Uterus (tissue), 2 donors: ENCODE measurements around the gene TRABD2B.

Source experiments
- CTCF ChIP-seq, 4 experiments: fragments of 200-600 bp in 2 of 4; fragments of 450-650 bp in 2 of 4; sonication (generic) in 2 of 4; IDR thresholded peaks; one replicate each; pipeline ENCODE4 v1.5.1; 2016 to 2019; ENCODE audit warnings: antibody characterized with exemption in 4 of 4, mild to moderate bottlenecking in 2 of 4, moderate library complexity in 1 of 4
- POLR2A ChIP-seq, 2 donors: fragments of 450-650 bp; IDR thresholded peaks; one replicate each; pipeline ENCODE4 v1.6.1; 2016; ENCODE audit warnings: antibody characterized with exemption in 2 of 2, mild to moderate bottlenecking in 1 of 2, moderate library complexity in 1 of 2

GRCh38 chr1:47818682-47819573 lies 178.3 kb downstream of the TRABD2B start:
- TF ChIP-seq CTCF (IDR thresholded peaks at IDR 0.05) (no peak), POLR2A (IDR thresholded peaks at IDR 0.05) (no peak)
